RWPE1 (cell line): ENCODE data around the gene PIN1.

ENCODE experiments used
- CTCF ChIA-PET: fragments of 350-600 bp; sonication (Branson Sonifier 250); formaldehyde crosslinking; extraction: SDS; loops from one replicate; lab custom pipeline; 2021; lab: Yijun Ruan, JAX
- POLR2A ChIA-PET: fragments of 400-600 bp; formaldehyde crosslinking; extraction: SDS; loops from one replicate; lab custom pipeline; 2020; ENCODE audit warnings: antibody characterized with exemption; ENCODE audit not compliant: low non-redundant PET; lab: Yijun Ruan, JAX
- DNase-seq: peaks from one replicate; pipeline ENCODE4 v3.0.0; 2012; ENCODE audit warnings: low spot score
- H3K27ac ChIP-seq: fragments of 450-650 bp; 2 replicates; pipeline ENCODE4 v1.5.1; 2017
- CTCF ChIP-seq: fragments of 450-650 bp; conservative IDR thresholded peaks from 2 replicates; pipeline ENCODE4 v1.5.1; 2017; ENCODE audit warnings: low read depth, mild to moderate bottlenecking

The PIN1 gene

DNA sequence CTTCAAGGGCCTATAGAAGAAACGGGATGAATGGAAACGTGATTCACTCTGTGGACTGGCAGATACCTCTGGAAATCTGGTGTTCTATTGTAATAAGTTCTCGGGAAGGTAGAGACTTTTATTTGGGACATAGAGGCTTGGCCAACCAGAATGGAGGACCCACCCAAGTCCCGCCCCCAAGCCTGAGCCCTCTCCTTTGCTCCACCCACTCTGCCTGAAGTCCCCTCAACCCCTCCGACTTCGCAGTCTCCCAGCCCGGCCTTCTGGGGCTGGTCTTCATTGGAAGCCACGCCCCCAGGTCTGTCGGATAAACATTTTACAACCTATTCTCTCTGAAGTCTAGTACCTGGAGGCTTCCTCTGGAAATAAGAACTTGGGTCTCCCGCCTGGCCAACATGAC is 33.1 kb upstream of the PIN1 start:
- no peak for DNase-seq
- ChIA-PET POLR2A (interaction anchor here (0.6 kb wide), 2 partner anchors 17 to 51 kb away, joined by 3 read pairs; partner anchors contain the start of gene FBXL12), CTCF (no interaction called here)
- no peak for TF ChIP-seq CTCF
- H3K27ac ChIP-seq: no peak overlapping the region

DNA sequence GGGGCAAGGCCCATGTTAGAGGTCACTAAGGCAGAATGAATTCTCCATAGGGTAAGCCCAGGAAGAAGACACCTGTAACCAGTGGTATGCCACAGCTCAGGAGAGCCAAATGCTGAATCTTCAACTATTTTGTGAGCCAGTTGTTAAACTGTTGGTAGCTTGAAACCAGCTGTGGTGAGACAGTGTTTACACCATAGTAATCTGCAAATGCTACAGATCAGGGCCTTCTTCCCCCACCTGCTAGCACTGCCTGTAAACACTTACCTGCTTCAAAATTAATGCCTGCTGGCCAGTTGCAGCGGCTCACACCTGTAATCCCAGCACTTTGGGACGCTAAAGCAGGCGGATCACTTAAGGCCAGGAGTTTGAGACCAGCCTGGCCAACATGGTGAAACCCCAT is 28.3 kb upstream of the PIN1 start:
- POLR2A ChIA-PET: interaction anchor here (0.8 kb wide), 1 partner anchor 8 kb away, joined by 3 read pairs; no protein-coding TSS in a partner anchor
- CTCF ChIA-PET: interaction anchor here (0.5 to 0.6 kb wide), 3 partner anchors 11 to 69 kb away, joined by 4 read pairs; no protein-coding TSS in a partner anchor
- no peak for TF ChIP-seq CTCF
- H3K27ac ChIP-seq: peak overlapping the region; percentile 35
- no peak for DNase-seq

DNA sequence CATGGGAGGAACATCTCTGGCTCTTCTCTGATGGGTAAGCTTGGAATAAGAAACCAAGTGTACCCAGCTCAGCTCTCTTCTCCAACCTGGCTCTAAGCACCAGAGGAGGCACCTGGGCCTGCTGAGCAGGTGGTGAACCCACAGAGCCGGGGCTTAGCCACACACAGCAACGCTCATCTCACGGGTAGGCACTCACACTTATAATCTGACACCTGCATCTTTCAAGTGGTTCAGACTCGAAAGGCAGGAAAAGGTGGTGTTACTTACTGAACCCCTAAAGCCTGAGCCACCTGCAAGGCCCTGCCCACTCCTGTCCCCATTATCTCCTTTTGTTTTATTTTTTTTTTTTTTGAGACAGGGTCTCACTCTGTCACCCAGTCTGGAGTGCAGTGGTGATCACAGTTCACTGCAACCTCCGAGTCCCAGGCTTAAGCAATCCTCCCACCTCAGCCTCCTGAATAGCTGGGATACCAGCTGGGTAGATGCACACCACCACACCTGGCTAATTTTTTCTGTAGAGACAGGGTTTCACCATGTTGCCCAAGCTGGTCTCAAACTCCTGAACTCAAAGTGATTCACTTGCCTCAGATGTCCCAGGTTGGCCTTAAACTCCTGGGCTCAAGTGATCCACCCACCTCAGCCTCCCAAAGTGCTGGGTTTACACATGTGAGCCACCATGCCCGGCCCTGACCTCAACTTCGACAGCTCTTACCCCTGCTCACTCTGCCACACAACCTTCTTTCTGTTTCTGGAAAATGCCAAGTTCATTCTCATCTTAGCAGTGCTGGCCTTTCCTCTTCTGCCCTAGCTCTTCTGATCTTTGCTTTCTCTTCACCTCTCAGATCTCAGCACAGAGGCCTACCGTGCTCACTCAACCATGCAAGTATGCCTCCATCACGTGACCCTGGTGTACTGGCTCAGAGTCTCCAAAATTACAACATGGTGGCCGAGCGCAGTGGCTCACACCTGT is 26.0 kb upstream of the PIN1 start:
- DNase-seq: no peak
- no peak for TF ChIP-seq CTCF
- ChIA-PET CTCF (interaction anchor here (0.6 kb wide), 1 partner anchor 10 kb away, joined by 4 read pairs; the partner anchor contains the start of gene FBXL12), POLR2A (interaction anchor here (0.9 kb wide), 1 partner anchor 377 kb away, joined by 4 read pairs; no protein-coding TSS in a partner anchor)
- H3K27ac ChIP-seq: no peak overlapping the region; the same call in 1 of the 2 replicates

GRCh38 chr19:9811139-9811538 is 24.0 kb upstream of the PIN1 start:
- no peak for DNase-seq
- ChIA-PET CTCF (no interaction called here), POLR2A (interaction anchor here (0.6 kb wide), 1 partner anchor 15 kb away, joined by 4 read pairs; no protein-coding TSS in a partner anchor)
- TF ChIP-seq CTCF: no peak
- H3K27ac ChIP-seq: no peak overlapping the region

DNA sequence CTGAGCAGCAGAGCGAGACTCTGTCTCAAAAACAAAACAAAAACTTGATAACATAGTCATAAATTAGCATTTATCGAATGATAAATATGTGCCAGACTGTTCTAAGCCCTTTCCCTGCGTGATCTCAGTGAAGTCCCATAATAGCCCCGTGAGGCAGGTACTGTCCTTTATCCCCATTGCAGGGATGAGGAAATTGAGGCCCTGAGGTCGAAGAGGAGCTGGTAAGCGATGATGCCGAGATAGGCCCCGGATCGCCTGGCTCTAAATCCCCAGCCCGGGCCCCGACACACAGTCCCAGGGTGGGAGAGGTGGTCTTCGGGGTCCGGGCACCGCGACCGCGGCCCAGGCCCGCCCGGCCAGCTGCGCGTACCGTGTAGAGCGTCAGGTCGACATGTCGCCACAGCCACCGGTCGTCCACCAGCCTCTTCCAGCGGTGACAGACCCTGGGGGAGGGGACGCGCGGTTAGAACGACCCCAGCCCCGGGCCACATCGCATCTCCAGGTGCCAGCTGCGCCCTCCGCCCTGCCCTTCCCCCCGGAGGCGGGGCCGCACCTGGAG is 16.9 kb upstream of the PIN1 start:
- no peak for DNase-seq
- no peak for TF ChIP-seq CTCF
- ChIA-PET POLR2A (interaction anchor here (0.6 to 0.7 kb wide), 4 partner anchors 11 to 1370 kb away, joined by 3 to 4 read pairs (median 4); no protein-coding TSS in a partner anchor), CTCF (no interaction called here)
- peak overlapping the region; percentile 94 for H3K27ac ChIP-seq
